Left lobe of liver (tissue), 2 donors: ENCODE results near the gene PRICKLE2. TPM values are rescaled to one million over a fixed set of nuclear protein-coding genes. Genes with fewer than 3 reads are reported as not detected.

Source experiments
- ATAC-seq: fragments of 200-7000 bp; cut with Tn5 transposase; one replicate; pipeline ENCODE4 v1.9.1; 2020; ENCODE audit warnings: mild to moderate bottlenecking, moderate library complexity
- DNase-seq: peaks from one replicate; pipeline ENCODE4 v3.0.0-alpha.2; 2020; ENCODE audit warnings: low spot score
- total RNA-seq: library from RNA; stranded (reverse); gene quantifications from one replicate; pipeline ENCODE4 v1.2.1, GENCODE V29; 2021
- donor health status: DM: no; HTN: no; CAD: no; lungs with moderate emphysema.
- donor health status: DM: no; HTN: yes; CAD: no.

PRICKLE2 gene
- 3.6 TPM for total RNA-seq

- ATAC-seq (peak; percentile 70), DNase-seq (no peak)
Observed at GRCh38 chr3:64224826-64225610, at the start of gene PRICKLE2. Gene PRICKLE2 (minus strand): TSS chr3:64225466. CDS start chr3:64198927, 26,539 bp downstream.

DNA sequence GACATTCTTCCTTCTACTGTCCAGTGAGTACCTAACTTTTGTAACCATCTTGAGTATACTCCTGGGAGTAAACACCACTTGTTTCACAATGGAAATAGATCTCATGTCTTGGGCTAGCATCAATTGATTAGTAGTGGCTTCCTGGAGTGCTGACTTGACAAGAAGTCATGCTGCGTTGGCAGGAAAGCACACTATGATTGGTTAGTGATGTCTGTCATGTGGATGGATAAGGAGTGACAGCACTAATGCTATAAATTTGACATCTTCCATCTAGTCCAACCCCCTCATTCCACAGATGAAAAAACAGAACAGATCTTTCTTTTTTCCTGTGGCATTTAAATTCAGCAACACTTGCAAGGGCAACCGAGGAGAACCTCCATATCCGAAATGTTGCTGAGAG, 47.6 kb upstream of the PRICKLE2 start:
- ATAC-seq = no peak
- DNase-seq = no peak

DNA sequence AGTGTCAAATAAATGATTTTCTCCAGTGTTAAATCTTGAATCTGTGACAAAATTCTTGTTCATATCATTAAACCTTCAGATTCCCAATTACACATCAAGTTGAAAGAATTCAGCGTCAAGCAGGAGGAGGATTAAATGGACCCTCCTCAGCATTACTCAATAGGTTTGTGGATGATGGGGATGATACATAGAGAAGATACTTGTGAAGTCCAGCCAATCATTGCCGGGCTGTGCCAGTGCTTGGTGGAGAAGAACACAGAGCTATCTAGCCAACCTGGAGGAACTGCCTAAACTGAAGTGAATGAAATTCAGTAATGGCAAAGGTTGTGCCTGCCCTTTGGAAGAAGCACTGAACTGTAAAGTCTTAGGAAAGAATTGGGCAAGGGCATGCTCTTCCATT, 47.0 kb upstream of the PRICKLE2 start:
- DNase-seq (no peak), ATAC-seq (no peak)

- ATAC-seq (no peak), DNase-seq (no peak)
Observed at GRCh38 chr3:64271631-64272030, 46.4 kb upstream of the PRICKLE2 start.

GRCh38 chr3:64270866-64271260, 45.6 kb upstream of the PRICKLE2 start:
- DNase-seq (no peak), ATAC-seq (no peak)

GRCh38 chr3:64270142-64270865, 45.0 kb upstream of the PRICKLE2 start:
- no peak for DNase-seq
- no peak for ATAC-seq

DNA sequence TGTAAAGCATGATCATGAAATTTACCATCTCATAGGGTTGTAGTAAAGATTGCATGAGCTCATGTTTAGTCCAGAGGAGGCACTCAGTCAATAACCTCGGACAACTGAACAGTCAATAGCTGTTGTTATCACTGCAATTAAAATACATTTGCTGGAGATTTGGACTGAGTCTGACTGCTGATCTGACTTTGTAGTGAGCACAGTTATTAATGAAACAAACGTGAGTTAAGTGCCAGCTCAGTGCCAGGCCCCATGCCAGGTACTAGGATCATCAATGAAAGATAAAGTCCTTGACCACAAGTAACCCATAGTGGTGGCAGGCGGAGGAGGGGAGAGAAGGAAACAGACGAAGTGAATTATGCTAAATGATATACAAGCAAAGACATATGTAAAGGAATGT, 43.7 kb upstream of the PRICKLE2 start:
- ATAC-seq (peak; percentile 29), DNase-seq (peak; percentile 54)

DNA sequence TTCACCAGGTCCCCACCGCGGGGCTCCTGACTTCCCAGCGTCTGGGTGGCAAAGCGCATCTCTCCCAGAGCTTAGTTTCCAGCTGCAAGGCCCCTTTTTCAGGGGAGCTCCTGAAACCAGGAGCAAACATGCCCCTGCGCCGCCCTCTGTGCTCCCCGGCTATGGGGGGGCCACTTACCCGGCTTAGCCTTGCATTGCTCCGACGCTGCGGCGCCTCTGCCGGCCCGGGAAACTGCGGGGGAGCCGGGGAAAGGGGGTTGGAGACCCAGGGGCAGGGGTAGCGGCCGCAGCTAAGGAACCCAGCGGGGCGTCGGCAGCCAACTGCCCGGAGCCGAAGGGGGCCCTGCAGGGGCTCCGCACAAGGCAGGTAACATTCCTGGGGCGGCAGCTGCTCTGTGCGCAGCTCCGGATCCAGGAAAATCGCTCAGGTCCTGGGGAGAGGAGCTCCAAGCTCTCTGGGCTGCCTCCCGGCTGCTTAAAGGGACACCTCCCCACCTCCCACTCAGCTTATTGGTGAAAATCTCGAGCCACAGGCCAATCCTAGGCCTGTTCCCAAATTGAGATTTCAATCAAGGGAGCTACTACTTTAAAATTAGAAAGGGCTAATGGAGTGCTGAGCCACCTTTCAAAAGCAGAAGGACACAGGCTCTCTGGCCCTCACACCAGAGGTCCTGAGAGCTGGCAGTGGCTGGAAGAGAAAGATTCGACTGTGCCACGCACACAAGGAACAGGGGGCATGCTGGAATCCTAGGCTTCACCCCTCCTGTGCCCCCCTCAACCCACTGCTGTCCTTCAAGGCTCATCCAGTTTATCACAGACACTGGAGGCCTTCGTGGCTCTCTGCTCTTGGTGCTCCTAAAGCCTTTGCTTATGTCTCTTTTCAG, 42.7 kb upstream of the PRICKLE2 start:
- ATAC-seq (peak; percentile 81), DNase-seq (peak; percentile 65)

GRCh38 chr3:64266983-64267382, 41.7 kb upstream of the PRICKLE2 start:
- DNase-seq = no peak
- peak; percentile 4 for ATAC-seq

DNA sequence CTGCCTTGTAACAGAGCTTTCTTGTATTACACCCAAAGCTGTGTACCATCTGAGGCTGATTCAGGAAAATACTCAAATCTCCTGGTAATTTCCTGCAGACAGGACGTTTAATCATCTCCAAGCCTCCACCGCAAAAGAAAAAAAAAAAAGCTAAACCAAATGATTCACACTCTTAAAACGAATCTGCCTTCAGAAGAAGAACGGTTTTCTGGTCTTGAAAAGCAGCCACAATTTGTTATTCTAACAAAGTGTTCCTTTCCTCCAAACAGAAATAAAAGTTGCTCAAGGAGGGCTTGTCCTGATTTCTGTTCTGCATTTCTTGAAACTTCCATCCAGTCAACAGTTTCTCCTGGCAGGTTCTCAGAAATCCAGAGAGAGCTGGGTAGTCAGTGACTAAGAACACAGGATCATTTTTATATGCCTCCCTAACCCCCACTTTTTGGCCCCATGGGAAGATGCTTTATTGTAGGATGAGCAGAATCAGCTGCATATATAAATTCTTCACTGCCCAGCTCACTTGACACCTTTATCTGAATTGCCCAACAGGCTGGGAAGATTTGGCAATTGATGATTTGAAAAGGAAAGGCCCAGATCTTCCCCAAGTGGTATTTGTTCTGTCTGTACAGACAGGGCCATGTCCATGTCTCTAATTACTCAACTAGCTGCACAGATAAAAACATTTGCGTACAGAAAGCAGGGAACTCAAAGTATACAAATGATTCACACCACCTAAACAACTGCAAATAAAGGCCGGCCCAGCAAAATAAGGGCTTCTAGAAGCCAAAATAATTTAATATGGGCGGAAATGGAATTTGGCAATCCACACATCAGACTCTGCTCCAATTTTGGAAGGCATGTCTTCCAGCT, 41.0 kb upstream of the PRICKLE2 start:
- ATAC-seq (peak; percentile 61), DNase-seq (peak; percentile 48)

GRCh38 chr3:64265646-64266045, 40.4 kb upstream of the PRICKLE2 start:
- no peak for ATAC-seq
- DNase-seq = no peak

DNA sequence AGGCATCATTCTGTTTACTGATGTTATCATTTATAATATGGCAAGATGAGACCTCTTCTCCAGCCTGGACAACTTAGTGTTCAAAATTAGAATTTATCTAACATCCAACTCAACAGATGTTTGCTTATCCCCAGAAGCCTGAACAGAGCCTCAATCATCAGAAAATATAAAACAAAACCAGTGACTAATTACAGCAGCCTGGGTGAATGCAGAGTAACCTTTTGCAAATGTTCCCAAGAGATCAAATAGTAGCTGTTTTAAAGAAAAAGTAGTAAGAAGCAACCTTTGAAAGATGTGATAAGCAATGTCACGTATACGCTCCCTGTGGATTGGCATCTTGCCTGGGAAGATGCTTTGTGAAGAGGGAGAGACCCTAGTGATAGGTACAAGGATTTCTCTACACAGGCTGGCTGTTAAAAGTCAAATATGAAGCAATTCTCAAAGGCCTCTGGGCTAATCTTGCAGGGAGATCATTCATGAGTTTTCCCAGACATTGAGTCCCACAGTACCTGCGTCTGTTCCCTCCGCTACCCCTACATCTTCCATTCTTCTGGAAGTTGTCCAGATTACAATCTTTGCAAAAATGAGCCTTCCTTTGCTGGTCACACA, 39.3 kb upstream of the PRICKLE2 start:
- ATAC-seq (no peak), DNase-seq (no peak)

- DNase-seq (no peak), ATAC-seq (no peak)
Observed at GRCh38 chr3:64262574-64263114, 37.4 kb upstream of the PRICKLE2 start.

- no peak for ATAC-seq
- DNase-seq = no peak
Observed at GRCh38 chr3:64260431-64260830, 35.2 kb upstream of the PRICKLE2 start.

GRCh38 chr3:64259636-64260035, 34.4 kb upstream of the PRICKLE2 start:
- DNase-seq = no peak
- no peak for ATAC-seq

DNA sequence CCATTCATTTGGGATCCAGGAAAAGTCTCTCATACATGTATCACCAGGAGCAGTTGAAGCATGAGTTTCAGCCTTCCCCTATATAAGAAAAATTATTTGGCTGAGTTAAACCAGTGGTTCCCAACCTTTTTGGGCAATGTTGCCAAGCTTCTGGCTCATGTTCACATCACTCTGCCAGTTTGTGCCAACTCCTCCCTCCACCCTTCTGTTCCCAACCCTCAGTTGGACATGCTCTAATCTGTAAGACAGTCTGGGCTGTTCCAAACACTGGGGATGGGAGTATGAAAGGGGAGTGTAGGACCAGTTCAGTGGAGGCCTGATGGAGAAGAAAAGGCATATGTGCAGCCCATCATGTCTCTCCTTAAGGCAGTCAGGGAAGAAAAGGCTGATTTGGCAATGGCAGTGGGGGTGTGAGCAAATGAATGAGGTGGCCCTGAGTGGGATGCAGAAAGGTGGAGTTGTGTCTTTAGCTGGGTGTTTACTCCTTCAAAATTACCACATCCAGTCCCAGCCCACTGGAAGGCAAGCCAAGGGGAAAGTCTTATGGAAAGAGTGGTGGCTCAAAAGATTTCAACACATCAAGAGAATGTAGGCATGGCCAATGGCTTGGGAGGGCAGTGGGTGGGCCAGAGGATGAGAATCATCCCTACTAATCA, 32.0 kb upstream of the PRICKLE2 start:
- ATAC-seq (no peak), DNase-seq (no peak)

- DNase-seq (no peak), ATAC-seq (no peak)
Observed at GRCh38 chr3:64255741-64256340, 30.6 kb upstream of the PRICKLE2 start.

DNA sequence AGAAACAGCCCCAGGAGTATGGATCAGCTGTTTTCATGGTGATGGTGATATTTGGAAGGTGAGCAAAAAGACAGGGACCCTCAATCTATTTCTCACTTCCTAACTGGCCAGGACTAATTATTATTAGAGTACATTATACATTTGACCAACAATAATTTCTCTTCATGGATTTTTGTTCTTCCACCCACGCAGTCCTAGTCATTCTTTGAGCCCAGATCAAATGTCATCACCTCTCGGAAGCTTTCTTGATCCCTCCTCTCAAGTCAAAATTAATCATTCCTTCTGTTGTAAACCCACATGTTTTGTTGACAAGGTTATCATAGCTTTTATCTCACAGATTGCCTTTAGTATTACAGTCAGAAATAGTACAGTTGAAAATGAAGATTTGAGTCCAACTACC, 29.2 kb upstream of the PRICKLE2 start:
- ATAC-seq = no peak
- no peak for DNase-seq

DNA sequence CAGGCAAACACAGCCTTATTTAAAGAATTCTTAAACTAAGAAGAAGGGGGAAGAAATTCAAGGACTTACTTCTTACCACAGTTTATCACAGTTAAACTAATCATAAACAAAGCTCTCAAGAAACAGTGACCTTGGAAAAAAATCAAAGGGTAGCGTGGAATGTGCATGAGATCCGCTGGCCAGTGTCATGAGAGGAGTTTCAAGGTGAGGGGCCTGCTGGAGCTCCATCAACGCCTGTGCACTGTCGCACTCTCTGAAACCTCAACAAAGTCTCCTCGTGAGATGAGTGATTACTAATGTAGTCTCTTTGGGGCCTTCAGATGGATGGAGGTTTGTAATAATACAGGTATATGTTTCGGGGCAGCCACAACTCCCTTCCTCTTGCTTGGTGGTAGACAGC, 28.4 kb upstream of the PRICKLE2 start:
- no peak for ATAC-seq

More for the DNA sequence above, 28.4 kb upstream of the PRICKLE2 start:
- DNase-seq = no peak
